ENCODE data around the gene TMPRSS4. TPM values are rescaled to one million over a fixed set of nuclear protein-coding genes. Genes with fewer than 3 reads are reported as not detected.
A peak's percentile ranks its signal among the peaks of the same experiment; 100 is the strongest.

Gene TMPRSS4
- total RNA-seq, 1 experiment from 2014 or later = 152 TPM

GRCh38 chr11:118135051-118135795 is 58.3 kb downstream of the TMPRSS4 start:
- DNase-seq (ENCODE audit: low spot score) = no peak

- DNase-seq (ENCODE audit: low spot score) = no peak
Observed at GRCh38 chr11:118135796-118136165, 58.9 kb downstream of the TMPRSS4 start.

GRCh38 chr11:118136341-118136740 is 59.5 kb downstream of the TMPRSS4 start:
- no peak for DNase-seq (ENCODE audit: low spot score)

- no peak for DNase-seq (ENCODE audit: low spot score)
Observed at GRCh38 chr11:118136801-118137200, 59.9 kb downstream of the TMPRSS4 start.

- DNase-seq (ENCODE audit: low spot score) = no peak
Observed at GRCh38 chr11:118138839-118139420, 62.1 kb downstream of the TMPRSS4 start.

GRCh38 chr11:118139578-118139977 is 62.7 kb downstream of the TMPRSS4 start:
- DNase-seq (ENCODE audit: low spot score) = no peak

- no peak for DNase-seq (ENCODE audit: low spot score)
Observed at GRCh38 chr11:118142081-118142480, 65.2 kb downstream of the TMPRSS4 start.

GRCh38 chr11:118142809-118143208 is 65.9 kb downstream of the TMPRSS4 start:
- no peak for DNase-seq (ENCODE audit: low spot score)

GRCh38 chr11:118143661-118144185 is 66.8 kb downstream of the TMPRSS4 start:
- no peak for DNase-seq (ENCODE audit: low spot score)

GRCh38 chr11:118144301-118145268 is 67.7 kb downstream of the TMPRSS4 start:
- DNase-seq (ENCODE audit: low spot score) = no peak

- DNase-seq (ENCODE audit: low spot score) = peak; percentile 97
Observed at GRCh38 chr11:118145285-118146227, 68.7 kb downstream of the TMPRSS4 start.

GRCh38 chr11:118146554-118146953 is 69.7 kb downstream of the TMPRSS4 start:
- DNase-seq (ENCODE audit: low spot score) = no peak

- DNase-seq (ENCODE audit: low spot score) = no peak
Observed at GRCh38 chr11:118147502-118147901, 70.6 kb downstream of the TMPRSS4 start.

GRCh38 chr11:118148240-118148639 is 71.4 kb downstream of the TMPRSS4 start:
- no peak for DNase-seq (ENCODE audit: low spot score)

GRCh38 chr11:118148856-118149255 is 72.0 kb downstream of the TMPRSS4 start:
- DNase-seq (ENCODE audit: low spot score) = no peak

- DNase-seq (ENCODE audit: low spot score) = no peak
Observed at GRCh38 chr11:118149493-118149892, 72.6 kb downstream of the TMPRSS4 start.

- no peak for DNase-seq (ENCODE audit: low spot score)
Observed at GRCh38 chr11:118151431-118151830, 74.6 kb downstream of the TMPRSS4 start.

GRCh38 chr11:118152020-118152551 is 75.2 kb downstream of the TMPRSS4 start:
- no peak for DNase-seq (ENCODE audit: low spot score)

GRCh38 chr11:118152552-118153471 is 75.9 kb downstream of the TMPRSS4 start, which contains the start of gene SCN4B:
TSS of gene SCN4B (minus strand) at chr11:118152823. CDS start at chr11:118152673, 150 bp downstream.
- no peak for DNase-seq (ENCODE audit: low spot score)
